IMR-90 (cell line): Measurements from ENCODE around the gene APOF.

ENCODE experiments used
- CEBPB ChIP-seq: IDR thresholded peaks from 2 replicates; pipeline ENCODE4 v1.6.1; 2012; ENCODE audit warnings: low read depth, low read length, improper control_type of control experiment
- CTCF ChIP-seq: conservative IDR thresholded peaks from 2 replicates; pipeline ENCODE4 v1.5.1; 2012; ENCODE audit warnings: mild to moderate bottlenecking, low read depth, low read length, improper control_type of control experiment
- ELK1 ChIP-seq: fragments of 150-350 bp; IDR thresholded peaks from 2 replicates; pipeline ENCODE4 v1.6.1; 2016; ENCODE audit warnings: low read depth, mild to moderate bottlenecking, low read length, moderate library complexity, borderline replicate concordance
- MAFK ChIP-seq: IDR thresholded peaks from 2 replicates; pipeline ENCODE4 v1.6.1; 2012; ENCODE audit warnings: low read depth, low read length, improper control_type of control experiment
- MXI1 ChIP-seq: IDR thresholded peaks from 2 replicates; pipeline ENCODE4 v1.6.1; 2012; ENCODE audit warnings: low read depth, mild to moderate bottlenecking, low read length, moderate library complexity, borderline replicate concordance
- NFE2L2 ChIP-seq: fragments of 150-350 bp; IDR thresholded peaks from 2 replicates; pipeline ENCODE4 v1.6.1; 2016; ENCODE audit warnings: low read depth, mild to moderate bottlenecking, low read length
- POLR2A ChIP-seq: IDR thresholded peaks from 2 replicates; pipeline ENCODE4 v1.6.1; 2012; ENCODE audit warnings: mild to moderate bottlenecking, low read depth, low read length
- RAD21 ChIP-seq: IDR thresholded peaks from 2 replicates; pipeline ENCODE4 v1.6.1; 2012; ENCODE audit warnings: low read length, improper control_type of control experiment
- RCOR1 ChIP-seq: IDR thresholded peaks from 2 replicates; pipeline ENCODE4 v1.6.1; 2012; ENCODE audit warnings: mild to moderate bottlenecking, low read length, improper control_type of control experiment; ENCODE audit not compliant: insufficient replicate concordance
- RFX5 ChIP-seq: IDR thresholded peaks from 2 replicates; pipeline ENCODE4 v1.8.0; 2012; ENCODE audit warnings: low read depth, mild to moderate bottlenecking, low read length, moderate library complexity
- SMC3 ChIP-seq: fragments of 150-350 bp; IDR thresholded peaks from 2 replicates; pipeline ENCODE4 v1.6.1; 2016; ENCODE audit warnings: low read depth, mild to moderate bottlenecking, antibody characterized with exemption, low read length, moderate library complexity
- TF ChIP-seq, protein P1 (sequence below): fragments of 150-350 bp; IDR thresholded peaks from 2 replicates; pipeline ENCODE4 v1.6.1; 2017; ENCODE audit warnings: mild to moderate bottlenecking, antibody characterized with exemption, low read length, low read depth

DNA sequence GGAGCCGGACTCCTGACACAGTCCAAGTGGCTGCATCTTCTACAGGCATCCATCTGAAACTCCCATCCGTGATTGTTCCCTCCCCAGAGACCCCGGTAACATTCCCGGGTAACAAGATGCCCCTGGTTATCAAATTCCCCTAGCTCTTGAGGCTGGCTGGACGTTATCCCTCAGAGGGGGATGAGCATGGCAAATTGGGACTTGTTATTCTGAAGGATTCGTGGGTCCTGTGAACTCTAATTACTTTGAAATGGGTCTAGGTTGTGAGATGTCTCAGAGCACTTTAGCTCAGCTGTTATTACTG lies 28.2 kb downstream of the APOF start:
- no peak for TF ChIP-seq POLR2A
- TF ChIP-seq CTCF = no peak
- no peak for TF ChIP-seq RFX5
- no peak for TF ChIP-seq CEBPB
- no peak for TF ChIP-seq MAFK
- no peak for TF ChIP-seq RAD21
- no peak for TF ChIP-seq ELK1
- TF ChIP-seq SMC3 = no peak
- no peak for TF ChIP-seq RCOR1
- no peak for TF ChIP-seq MXI1
- no peak for TF ChIP-seq NFE2L2
- TF ChIP-seq, protein P1, sequence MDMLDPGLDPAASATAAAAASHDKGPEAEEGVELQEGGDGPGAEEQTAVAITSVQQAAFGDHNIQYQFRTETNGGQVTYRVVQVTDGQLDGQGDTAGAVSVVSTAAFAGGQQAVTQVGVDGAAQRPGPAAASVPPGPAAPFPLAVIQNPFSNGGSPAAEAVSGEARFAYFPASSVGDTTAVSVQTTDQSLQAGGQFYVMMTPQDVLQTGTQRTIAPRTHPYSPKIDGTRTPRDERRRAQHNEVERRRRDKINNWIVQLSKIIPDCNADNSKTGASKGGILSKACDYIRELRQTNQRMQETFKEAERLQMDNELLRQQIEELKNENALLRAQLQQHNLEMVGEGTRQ = no peak
